HepG2 (cell line): Measurements from ENCODE around the gene PPFIA4. TPM values are rescaled to one million over a fixed set of nuclear protein-coding genes. Genes with fewer than 3 reads are reported as not detected.

Experiments used
- ATAC-seq: fragments of 200-7000 bp; cut with Tn5 transposase; 3 replicates; pipeline ENCODE4 v1.9.1; 2020; ENCODE audit warnings: mild to moderate bottlenecking, moderate library complexity
- BruUV-seq: library from RNA; stranded (reverse); fragments of 400-500 nt; replicated peaks from 2 replicates; lab custom pipeline; 2021; lab: Mats Ljungman, UMichigan
- CTCF ChIA-PET: fragments of 300-600 bp; formaldehyde crosslinking; extraction: SDS; loops from one replicate; lab custom pipeline; 2021; ENCODE audit warnings: low total read pairs, inconsistent platforms, low intra/inter-chr PET ratio; lab: Yijun Ruan, JAX
- POLR2A ChIA-PET: fragments of 350-600 bp; sonication (Branson Sonifier 250); formaldehyde crosslinking; loops from one replicate; lab custom pipeline; 2020; ENCODE audit warnings: antibody characterized with exemption, inconsistent platforms; lab: Yijun Ruan, JAX
- DNase-seq: peaks from one replicate; pipeline ENCODE4 v3.0.0-alpha.2; 2015; ENCODE audit warnings: low spot score
- FAIRE-seq: peaks from 3 replicates; lab custom pipeline; 2011; peaks lifted over from hg19 to GRCh38; lab: Jason Lieb, UNC
- H2AFZ ChIP-seq: one replicate; pipeline ENCODE4 v1.6.1; 2011; ENCODE audit warnings: low read length, inconsistent platforms
- H3K27ac ChIP-seq: fragments of 300-600 bp; 3 replicates; pipeline ENCODE4 v1.8.0; 2011; ENCODE audit warnings: mixed run types, mild to moderate bottlenecking, mixed read lengths, low read length, inconsistent platforms; ENCODE audit not compliant: insufficient read depth; ENCODE audit errors: extremely low read length
- H3K27me3 ChIP-seq, 2 experiments: fragments of 200-600 bp in 1 of 2; 2 replicates in 1 of 2; 3 replicates in 1 of 2; pipeline versions ENCODE4 v1.6.0 to v1.8.0; 2011; ENCODE audit warnings: low read length in 2 of 2, mild to moderate bottlenecking in 2 of 2, moderate library complexity in 2 of 2, inconsistent platforms in 1 of 2; ENCODE audit not compliant: insufficient read depth in 2 of 2, control insufficient read depth in 1 of 2
- H3K36me3 ChIP-seq, 2 experiments: fragments of 200-600 bp in 1 of 2; replicated peaks in 1 of 2; 2 replicates in 1 of 2; 3 replicates in 1 of 2; pipeline versions ENCODE4 v1.5.1 to v1.8.0; 2011; ENCODE audit warnings: low read length in 2 of 2, inconsistent platforms in 1 of 2; ENCODE audit not compliant: insufficient read depth in 2 of 2, control insufficient read depth in 1 of 2
- H3K4me1 ChIP-seq: 2 replicates; pipeline ENCODE4 v1.5.1; 2012; ENCODE audit warnings: low read length, inconsistent platforms; ENCODE audit not compliant: insufficient read depth
- H3K4me2 ChIP-seq: 2 replicates; pipeline ENCODE4 v1.6.0; 2011; ENCODE audit warnings: low read depth, low read length, inconsistent platforms
- H3K4me3 ChIP-seq, 3 experiments: fragments of 200-600 bp in 1 of 3; sonication (generic), shearing (Covaris generic) in 1 of 3; replicated peaks in 1 of 3; 2 replicates each; pipeline ENCODE4 v1.5.1; 2011 to 2016; ENCODE audit warnings: low read length in 3 of 3, inconsistent platforms in 2 of 3, low read depth in 2 of 3, mild to moderate bottlenecking in 2 of 3, control low read depth in 1 of 3, mixed read lengths in 1 of 3; ENCODE audit not compliant: insufficient read depth in 1 of 3
- H3K79me2 ChIP-seq: one replicate; pipeline ENCODE4 v1.6.1; 2011; ENCODE audit warnings: low read length, inconsistent platforms; ENCODE audit not compliant: insufficient read depth
- H3K9ac ChIP-seq: 2 replicates; pipeline ENCODE4 v1.6.0; 2011; ENCODE audit warnings: mild to moderate bottlenecking, low read depth, low read length, inconsistent platforms; ENCODE audit not compliant: insufficient read depth
- H3K9me3 ChIP-seq: 2 replicates; pipeline ENCODE4 v1.5.1; 2012; ENCODE audit warnings: mild to moderate bottlenecking, low read length
- H4K20me1 ChIP-seq: 2 replicates; pipeline ENCODE4 v1.6.0; 2011; ENCODE audit warnings: inconsistent platforms, mild to moderate bottlenecking, low read length, moderate library complexity; ENCODE audit not compliant: insufficient read depth
- AGO2 ChIP-seq: fragments of 200-400 bp; formaldehyde crosslinking; optimal IDR thresholded peaks from 2 replicates; pipeline ENCODE3; 2017; ENCODE audit warnings: mild to moderate bottlenecking, low read depth, low read length, moderate library complexity
- CENPT ChIP-seq: sonication (generic); formaldehyde crosslinking; IDR thresholded peaks from 2 replicates; pipeline ENCODE4 v1.8.0; 2022; ENCODE audit warnings: low read depth, mild to moderate bottlenecking, moderate library complexity, missing genetic modification reagents
- NFIC ChIP-seq: IDR thresholded peaks from 2 replicates; pipeline ENCODE4 v1.6.1; 2012; ENCODE audit warnings: mild to moderate bottlenecking, low read length, inconsistent platforms
- PRMT3 ChIP-seq: sonication (generic); formaldehyde crosslinking; IDR thresholded peaks from 2 replicates; pipeline ENCODE4 v1.8.1; 2022; ENCODE audit warnings: low read depth, mild to moderate bottlenecking, moderate library complexity, missing genetic modification reagents, borderline replicate concordance
- ZNF652 ChIP-seq: IDR thresholded peaks from 2 replicates; pipeline ENCODE4 v1.6.1; 2016; ENCODE audit warnings: low read depth, borderline replicate concordance
- WGBS: methylation state at CpG from one replicate; pipeline ENCODE4 v1.1.6; 2017; ENCODE audit warnings: low lambda C conversion rate; 5-methylcytosine and 5-hydroxymethylcytosine counted together
- in situ Hi-C: cut with HindIII; loops from 2 replicates; pipeline ENCODE4 v1.10.0; 2017; ENCODE audit warnings: low pct_unique_long_range_greater_than_20kb; ENCODE audit not compliant: extremely low pct_ligation_motif_present
- intact Hi-C: fragments of 100-400 bp; cut with micrococcal nuclease; formaldehyde crosslinking; loops from one replicate; pipeline ENCODE4 v1.10.0; 2022; ENCODE audit not compliant: unreplicated experiment
- polyA plus RNA-seq, 8 experiments: library from polyadenylated mRNA; depleted of rRNA in 3 of 8; stranded (reverse) in 7 of 8; unstranded in 1 of 8; fragments of >200 nt; fragmentation: Illumina TruSeq in 4 of 8; extraction: Trizol in 4 of 8; gene quantifications; 2 replicates each; pipeline versions ENCODE4 v1.2.1 to v1.2.3, GENCODE V29; 2011 to 2016; ENCODE audit warnings: low read depth in 4 of 8, missing spikeins in 1 of 8, mixed read lengths in 1 of 8; ENCODE audit not compliant: insufficient read depth in 1 of 8
- total RNA-seq, 5 experiments: library from RNA; depleted of rRNA; stranded (reverse); fragments of >200 nt; fragmentation: Illumina TruSeq; extraction: Trizol; gene quantifications; 2 replicates each; pipeline ENCODE4 v1.2.3, GENCODE V29; 2016; ENCODE audit warnings: low read depth in 1 of 5
- TF ChIP-seq, protein P1 (sequence below): sonication (generic); formaldehyde crosslinking; IDR thresholded peaks from 2 replicates; pipeline ENCODE4 v1.5.0; 2020; ENCODE audit warnings: missing genetic modification reagents
- TF ChIP-seq, protein P2 (sequence below): sonication (generic); formaldehyde crosslinking; IDR thresholded peaks from 2 replicates; pipeline ENCODE4 v1.4.0; 2020; ENCODE audit warnings: mild to moderate bottlenecking, missing genetic modification reagents

The PPFIA4 gene
- total and polyA plus RNA-seq, 2 of the 13 experiments (the other 11 are each of a cell fraction or from before 2014, with no cell fraction given), result 6.4 TPM; not detected in 1

DNA sequence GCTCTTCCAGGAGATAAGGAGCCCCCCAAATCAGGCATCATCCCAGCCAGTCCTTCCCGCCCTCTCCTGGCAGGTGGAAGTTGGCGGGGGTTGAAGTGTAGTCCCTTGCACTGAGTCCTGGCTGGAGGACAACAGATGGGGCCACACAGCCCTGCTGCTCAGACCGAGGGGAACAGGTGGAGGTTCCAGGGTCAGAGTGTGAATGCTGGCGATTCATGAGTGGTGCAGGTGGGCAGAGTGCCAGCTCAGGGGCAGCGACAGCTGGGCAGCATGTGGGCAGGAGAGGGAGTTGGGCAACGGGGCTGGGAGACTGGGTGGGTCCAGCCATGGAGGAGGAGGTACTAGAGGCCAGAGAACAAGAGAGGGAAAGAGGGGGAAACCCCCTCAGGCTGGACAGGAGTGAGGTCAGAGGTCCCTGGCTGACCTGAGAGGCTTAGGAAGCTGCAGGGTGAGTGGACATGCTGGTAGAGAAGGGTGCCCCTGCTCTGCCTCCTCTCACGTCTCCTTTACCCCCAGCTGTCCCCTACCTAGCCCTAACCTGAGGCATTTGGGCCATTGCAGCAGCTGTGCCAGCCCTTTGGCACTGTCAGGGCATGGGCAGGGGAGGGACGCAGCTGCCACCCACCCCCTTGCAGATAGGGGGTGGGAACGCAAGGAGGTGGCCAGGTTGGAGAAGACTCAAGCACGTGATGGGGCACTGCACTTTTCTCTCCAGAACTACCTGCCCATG lies 90.0 kb downstream of the PPFIA4 start:
- Histone ChIP-seq H3K79me2 (no peaks in the 10 kb centered on the region), H3K9ac (no peak overlapping the region), H4K20me1 (no peaks in the 10 kb centered on the region), H2AFZ (no peak overlapping the region), H3K27me3 (peaks cover 0 to 21% of the 10 kb centered on the region in 2 experiments; a peak in 3 of 5 replicates), H3K4me1 (no peaks in the 10 kb centered on the region), H3K9me3 (no peaks in the 10 kb centered on the region), H3K4me2 (no peak overlapping the region), H3K36me3 (no peaks in the 10 kb centered on the region), H3K4me3 (no peak overlapping the region), H3K27ac (no peak overlapping the region)
- FAIRE-seq (no peak), DNase-seq (no peak), ATAC-seq (no peak)
- intact Hi-C loops, result no loop called here
- in situ Hi-C loops, result loop anchor here (5.0 kb wide), 2 partner anchors 56 to 101 kb away; no protein-coding TSS in a partner anchor
- no TSS peak for BruUV-seq
- TF ChIP-seq, protein P1, sequence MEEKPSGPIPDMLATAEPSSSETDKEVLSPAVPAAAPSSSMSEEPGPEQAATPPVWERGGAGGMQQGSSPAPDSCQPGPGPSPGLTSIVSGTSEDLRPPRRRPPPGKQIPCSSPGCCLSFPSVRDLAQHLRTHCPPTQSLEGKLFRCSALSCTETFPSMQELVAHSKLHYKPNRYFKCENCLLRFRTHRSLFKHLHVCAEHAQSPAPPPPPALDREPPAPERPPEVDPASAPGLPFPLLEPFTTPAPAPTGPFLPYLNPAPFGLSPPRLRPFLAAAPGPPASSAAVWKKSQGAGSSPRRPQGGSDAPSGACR, result no peak
- TF ChIP-seq ZNF652 (CRISPR knock-in tag) (no peak), NFIC (no peak), AGO2 (no peak), PRMT3 (CRISPR knock-in tag) (no peak), CENPT (no peak)
- TF ChIP-seq, protein P2, sequence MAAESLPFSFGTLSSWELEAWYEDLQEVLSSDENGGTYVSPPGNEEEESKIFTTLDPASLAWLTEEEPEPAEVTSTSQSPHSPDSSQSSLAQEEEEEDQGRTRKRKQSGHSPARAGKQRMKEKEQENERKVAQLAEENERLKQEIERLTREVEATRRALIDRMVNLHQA (CRISPR knock-in tag), result no peak
- POLR2A ChIA-PET, result no interaction called here
- CTCF ChIA-PET, result interaction anchor here (2.2 kb wide), 1 partner anchor 153 kb away, joined by 9 read pairs; no protein-coding TSS in a partner anchor
- 15% methylated on average over 8 of the region's 10 CpGs for WGBS
